ENCODE results near the gene SPATA31D3. TPM values are rescaled to one million over a fixed set of nuclear protein-coding genes. Genes with fewer than 3 reads are reported as not detected.

The SPATA31D3 gene
- total and polyA plus RNA-seq, 2 donors from 2014 or later: not detected

DNA sequence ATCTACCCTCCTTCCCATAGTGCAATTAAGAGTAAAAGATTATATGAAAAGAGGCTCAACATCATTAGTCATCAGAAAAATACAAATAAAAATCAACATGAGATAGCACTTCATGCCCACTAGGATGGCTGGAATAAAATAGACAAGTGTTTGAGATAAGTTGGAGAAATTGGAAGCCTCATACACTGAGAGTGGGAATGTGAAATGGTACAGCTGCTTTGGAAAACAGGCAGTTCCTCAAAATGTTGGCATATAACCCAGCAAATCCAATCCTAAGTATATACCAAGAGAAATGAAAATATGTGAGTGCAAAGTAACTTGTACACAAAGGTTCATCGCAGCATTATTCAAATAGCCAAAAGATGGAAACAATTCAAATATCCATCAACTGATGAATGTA is 9.8 kb downstream of the SPATA31D3 start:
- Histone ChIP-seq H3K9me3 (ENCODE audit: control insufficient read depth in 2 of 3, insufficient read depth in 1 of 3, low read length in 3 of 3) (peaks cover 0 to 6% (median 0%) of the 10 kb centered on the region in 3 donors), H3K9ac (ENCODE audit: low read length in 3 of 3) (no peak overlapping the region), H3K27ac (ENCODE audit: low read depth in 2 of 2, low read length in 2 of 2) (no peak overlapping the region), H3K4me1 (ENCODE audit: control insufficient read depth in 2 of 3, insufficient read depth in 2 of 3, low read depth in 1 of 3, low read length in 3 of 3) (no peaks in the 10 kb centered on the region), H3K27me3 (ENCODE audit: control insufficient read depth, insufficient read depth, low read length) (no peaks in the 10 kb centered on the region), H3K4me3 (ENCODE audit: low read length in 3 of 3) (no peak overlapping the region), H3K36me3 (ENCODE audit: control insufficient read depth in 2 of 3, insufficient read depth in 3 of 3, low read length in 3 of 3) (no peaks in the 10 kb centered on the region)
- intact Hi-C loops (cut with DNase I): no loop called here
- DNase-seq (no peak), FAIRE-seq (no peak)
- TF ChIP-seq CTCF (IDR thresholded peaks at IDR 0.05; ENCODE audit: borderline replicate concordance, extremely low read depth, insufficient read depth): no peak

- Histone ChIP-seq H3K36me3 (ENCODE audit: control insufficient read depth in 2 of 3, insufficient read depth in 3 of 3, low read length in 3 of 3) (no peaks in the 10 kb centered on the region), H3K27ac (ENCODE audit: low read depth in 2 of 2, low read length in 2 of 2) (no peak overlapping the region), H3K4me1 (ENCODE audit: control insufficient read depth in 2 of 3, insufficient read depth in 2 of 3, low read depth in 1 of 3, low read length in 3 of 3) (no peaks in the 10 kb centered on the region), H3K4me3 (ENCODE audit: low read length in 3 of 3) (no peak overlapping the region), H3K9ac (ENCODE audit: low read length in 3 of 3) (no peak overlapping the region), H3K9me3 (ENCODE audit: control insufficient read depth in 2 of 3, insufficient read depth in 1 of 3, low read length in 3 of 3) (peaks cover 0 to 6% (median 0%) of the 10 kb centered on the region in 3 donors), H3K27me3 (ENCODE audit: control insufficient read depth, insufficient read depth, low read length) (no peaks in the 10 kb centered on the region)
- no peak for TF ChIP-seq CTCF (IDR thresholded peaks at IDR 0.05; ENCODE audit: borderline replicate concordance, extremely low read depth, insufficient read depth)
- FAIRE-seq: no peak
- intact Hi-C loops (cut with DNase I): no loop called here
- no peak for DNase-seq
These were observed 12.3 kb downstream of the SPATA31D3 start for GRCh38 chr9:81955625-81956024.

GRCh38 chr9:81964218-81965171 is 21.2 kb downstream of the SPATA31D3 start:
- intact Hi-C loops (cut with DNase I): no loop called here
- FAIRE-seq: no peak
- DNase-seq: no peak
- H3K27me3 ChIP-seq (ENCODE audit: control insufficient read depth, insufficient read depth, low read length): no peaks in the 10 kb centered on the region
- no peak overlapping the region for H3K27ac ChIP-seq (ENCODE audit: low read depth in 2 of 2, low read length in 2 of 2)
- no peak overlapping the region for H3K9ac ChIP-seq (ENCODE audit: low read length in 3 of 3)
- H3K36me3 ChIP-seq (ENCODE audit: control insufficient read depth in 2 of 3, insufficient read depth in 3 of 3, low read length in 3 of 3): no peaks in the 10 kb centered on the region
- no peaks in the 10 kb centered on the region for H3K4me1 ChIP-seq (ENCODE audit: control insufficient read depth in 2 of 3, insufficient read depth in 2 of 3, low read depth in 1 of 3, low read length in 3 of 3)
- no peak overlapping the region for H3K4me3 ChIP-seq (ENCODE audit: low read length in 3 of 3)
- H3K9me3 ChIP-seq (ENCODE audit: control insufficient read depth in 2 of 3, insufficient read depth in 1 of 3, low read length in 3 of 3): no peaks in the 10 kb centered on the region
- TF ChIP-seq CTCF (IDR thresholded peaks at IDR 0.05; ENCODE audit: borderline replicate concordance, extremely low read depth, insufficient read depth): no peak

Measured in kidney (tissue), 14 donors.